Stimulated activated CD4-positive, alpha-beta T cell treated with anti-CD3 and anti-CD28 coated beads, Interleukin-4, amount 100 ng/mL, for 48 hours (primary cell): ENCODE data around the gene GPR152.

Experiments used
- DNase-seq, 2 donors: peaks; one replicate each; pipeline ENCODE4 v3.0.0-alpha.2; 2020; ENCODE audit warnings: low read depth in 2 of 2

GPR152 gene, protein sequence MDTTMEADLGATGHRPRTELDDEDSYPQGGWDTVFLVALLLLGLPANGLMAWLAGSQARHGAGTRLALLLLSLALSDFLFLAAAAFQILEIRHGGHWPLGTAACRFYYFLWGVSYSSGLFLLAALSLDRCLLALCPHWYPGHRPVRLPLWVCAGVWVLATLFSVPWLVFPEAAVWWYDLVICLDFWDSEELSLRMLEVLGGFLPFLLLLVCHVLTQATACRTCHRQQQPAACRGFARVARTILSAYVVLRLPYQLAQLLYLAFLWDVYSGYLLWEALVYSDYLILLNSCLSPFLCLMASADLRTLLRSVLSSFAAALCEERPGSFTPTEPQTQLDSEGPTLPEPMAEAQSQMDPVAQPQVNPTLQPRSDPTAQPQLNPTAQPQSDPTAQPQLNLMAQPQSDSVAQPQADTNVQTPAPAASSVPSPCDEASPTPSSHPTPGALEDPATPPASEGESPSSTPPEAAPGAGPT

GRCh38 chr11:67452141-67452952 lies at the start of gene GPR152:
GPR152 (minus strand) TSS chr11:67452729; CDS start chr11:67452724, 5 bp downstream.
- DNase-seq, result no peak

- DNase-seq, result no peak
These were observed 49.3 kb upstream of the GPR152 start for GRCh38 chr11:67501854-67502253.

GRCh38 chr11:67500831-67501715 lies 48.5 kb upstream of the GPR152 start:
- DNase-seq, result no peak

DNA sequence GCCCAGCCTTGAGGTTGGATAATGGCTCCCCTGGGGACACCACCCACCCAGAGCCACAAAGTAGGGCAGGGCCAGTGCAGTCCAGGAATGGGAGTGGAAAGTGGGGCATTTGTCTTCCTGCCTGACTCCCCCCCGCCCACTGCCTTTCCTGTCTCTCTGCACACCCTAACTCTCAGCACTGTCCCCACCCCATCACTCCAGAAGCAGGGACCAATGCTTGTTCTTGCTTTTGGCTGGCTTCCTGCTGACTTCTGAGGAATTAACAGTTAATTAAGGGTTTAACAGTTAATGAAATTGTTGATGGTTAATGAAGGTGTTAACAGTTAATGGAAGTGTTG lies 47.9 kb upstream of the GPR152 start:
- no peak for DNase-seq

GRCh38 chr11:67499808-67500483 lies 47.4 kb upstream of the GPR152 start:
- DNase-seq, result no peak

DNA sequence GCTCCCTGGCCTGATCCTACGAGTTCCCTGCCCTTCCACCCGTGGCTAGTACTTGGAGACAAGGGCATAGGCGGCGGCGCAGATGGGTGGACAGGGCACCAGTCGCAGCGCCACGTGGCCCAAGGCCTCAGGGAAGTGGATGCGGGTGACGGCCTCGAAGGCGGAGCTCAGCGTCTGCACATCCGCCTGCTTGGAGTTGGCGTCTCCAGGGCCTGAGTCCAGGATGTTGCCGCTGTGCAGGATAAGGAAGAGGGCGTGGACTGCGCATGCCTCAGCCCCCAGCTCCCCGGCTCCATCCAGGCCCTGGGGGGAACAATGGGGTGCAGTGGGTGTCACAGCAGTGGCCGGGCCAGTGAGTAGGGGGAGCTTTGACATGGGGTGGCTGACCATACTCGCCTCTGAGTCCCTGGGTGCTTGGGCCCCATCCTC lies 46.0 kb upstream of the GPR152 start:
- no peak for DNase-seq

DNA sequence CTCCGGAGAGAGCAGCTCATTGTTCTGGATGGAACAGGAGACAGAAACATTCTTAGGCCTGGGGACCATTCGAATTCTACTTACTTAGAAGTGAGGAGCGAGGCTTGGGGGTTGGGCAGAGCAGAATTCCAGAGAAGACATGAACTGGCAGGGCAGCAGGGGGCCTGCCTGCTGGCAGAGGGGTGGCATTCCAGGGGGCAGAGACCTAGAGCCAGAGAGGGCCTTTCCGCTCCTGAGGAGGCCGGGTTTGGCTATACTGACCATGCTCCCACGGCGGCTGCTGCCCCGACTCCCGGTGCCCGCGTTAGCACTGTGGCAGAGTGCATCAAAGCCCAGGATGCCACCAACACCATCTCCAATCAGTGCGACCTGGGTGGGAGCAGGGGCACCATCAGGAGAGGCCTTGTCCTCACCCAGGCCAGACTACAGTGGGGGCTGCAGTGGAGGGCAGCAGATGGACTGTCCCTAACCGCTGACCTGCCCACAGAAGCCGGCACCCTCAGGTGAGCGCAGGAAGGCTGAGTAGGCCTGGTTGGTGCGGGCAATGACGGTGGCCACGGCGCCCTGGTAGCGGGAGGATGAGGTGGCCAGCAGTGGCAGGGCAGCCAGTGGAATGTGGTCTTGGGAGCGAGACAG lies 45.2 kb upstream of the GPR152 start:
- no peak for DNase-seq

GRCh38 chr11:67496113-67496512 lies 43.6 kb upstream of the GPR152 start:
- no peak for DNase-seq

GRCh38 chr11:67495234-67496005 lies 42.9 kb upstream of the GPR152 start:
- DNase-seq, result no peak

DNA sequence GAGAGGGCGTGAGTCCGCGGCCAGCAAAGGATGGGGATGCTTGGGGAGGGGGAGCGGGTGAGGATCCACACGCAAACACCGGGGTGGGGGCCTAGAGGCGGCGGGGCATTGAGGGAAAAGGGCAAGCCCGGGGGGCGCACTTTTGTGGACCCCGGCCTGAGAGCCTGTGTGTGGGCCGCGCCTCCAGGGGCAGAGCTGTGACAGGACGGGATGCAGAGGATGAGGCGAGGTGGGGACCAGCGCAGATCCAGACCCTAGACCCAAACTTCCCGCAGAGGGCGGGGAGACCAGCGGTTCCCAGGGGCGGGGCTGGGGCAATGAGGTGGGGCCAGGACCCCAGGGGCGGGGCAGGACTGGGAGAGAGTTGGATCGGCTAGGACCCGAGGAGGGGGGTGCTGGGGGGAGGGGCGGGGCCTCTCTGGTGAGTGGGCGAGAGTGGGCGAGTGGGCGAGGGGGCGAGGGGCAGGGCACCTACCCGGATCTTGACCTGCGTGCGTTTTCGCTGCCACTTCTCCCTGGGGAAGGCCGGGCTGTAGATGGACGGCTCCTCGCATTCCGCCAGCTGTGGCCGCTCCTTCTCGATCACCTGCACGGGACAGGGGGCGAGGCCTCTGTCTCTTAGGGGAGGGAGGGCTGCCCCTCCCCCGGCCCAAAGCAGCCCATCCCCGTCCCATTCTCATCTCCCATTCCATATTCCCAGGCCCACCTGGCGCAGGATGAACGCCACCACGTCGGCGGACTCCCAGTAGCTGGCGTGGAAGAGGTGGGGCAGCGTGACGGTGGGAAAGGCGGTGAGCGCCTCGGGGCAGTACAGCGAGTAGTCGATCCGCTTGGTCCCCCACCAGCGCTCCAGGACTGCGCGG lies 42.1 kb upstream of the GPR152 start:
- DNase-seq, result no peak

DNA sequence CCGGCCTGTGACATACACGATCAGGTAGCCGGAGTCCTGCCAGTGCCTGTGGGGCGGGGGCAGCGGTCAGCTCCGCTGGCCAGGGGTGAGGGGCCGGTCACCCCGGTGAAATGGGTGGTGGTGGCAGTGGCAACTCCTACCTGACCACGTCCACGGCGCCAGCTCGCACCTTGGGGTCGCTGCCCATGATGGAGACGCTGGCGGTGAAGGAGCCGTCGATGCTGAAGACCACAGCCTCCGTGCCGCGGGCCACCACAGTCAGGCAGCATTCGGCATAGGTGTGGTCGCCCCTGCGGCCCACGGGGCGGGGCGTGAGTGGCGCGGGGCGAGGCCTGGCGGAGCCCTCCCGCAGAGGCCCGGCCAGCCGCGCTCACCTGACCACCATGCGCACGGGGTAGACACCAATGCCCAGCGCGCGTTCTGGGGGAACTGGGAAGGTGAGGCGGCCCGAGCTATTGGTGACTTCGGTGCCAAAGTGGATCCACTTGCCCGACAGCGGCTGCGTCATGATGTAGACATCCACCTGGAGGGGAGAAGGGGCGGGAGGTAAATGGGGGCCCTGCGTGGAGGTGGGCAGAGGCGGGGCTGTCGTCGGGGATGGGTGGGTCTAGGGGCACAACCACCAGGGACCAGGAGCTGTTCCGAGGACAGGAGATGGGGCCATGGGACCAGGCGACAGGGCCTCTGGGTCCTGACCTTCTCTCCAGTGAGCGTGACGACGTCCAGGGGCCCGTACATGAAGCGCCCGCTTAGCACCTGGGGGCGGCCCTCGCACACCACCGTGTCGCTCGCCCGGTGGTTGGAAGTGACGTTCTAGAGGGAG lies 41.2 kb upstream of the GPR152 start:
- no peak for DNase-seq

DNA sequence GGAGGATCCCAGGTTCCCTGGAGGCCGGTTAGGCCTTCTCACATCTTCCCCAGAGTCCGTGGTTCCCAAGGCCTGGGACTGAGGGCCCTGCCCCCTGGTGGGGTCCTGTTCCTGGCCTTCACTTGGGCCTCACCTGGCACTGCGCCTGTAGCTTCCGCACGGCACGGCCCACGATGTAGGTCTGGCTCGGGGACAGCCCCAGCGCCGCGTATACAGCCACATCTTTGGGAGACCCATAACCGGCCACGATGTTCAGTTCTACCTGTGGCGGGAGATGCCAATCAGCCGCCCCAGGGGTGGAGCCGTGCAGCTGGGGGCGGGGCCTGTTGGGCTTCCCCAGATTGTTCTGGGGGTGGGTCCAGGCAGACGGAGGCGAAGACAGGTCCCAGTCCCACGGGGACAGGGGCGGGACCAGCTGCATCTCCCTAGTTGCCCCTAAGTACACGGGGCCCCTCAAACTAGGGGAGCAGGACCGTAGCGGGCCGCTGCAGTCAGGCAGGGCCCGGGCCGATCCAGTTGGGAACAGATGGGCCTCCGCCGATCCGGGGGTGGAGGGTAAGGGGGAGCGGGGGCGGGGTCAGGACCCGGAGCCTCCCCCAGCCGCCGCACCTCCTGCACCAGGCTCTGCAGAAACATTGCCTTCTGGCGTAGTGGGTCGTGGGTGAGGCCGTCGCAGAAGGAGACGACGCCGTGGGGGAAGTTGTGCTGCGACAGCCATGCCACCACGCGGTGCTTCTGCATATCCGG lies 40.4 kb upstream of the GPR152 start:
- DNase-seq, result no peak

DNA sequence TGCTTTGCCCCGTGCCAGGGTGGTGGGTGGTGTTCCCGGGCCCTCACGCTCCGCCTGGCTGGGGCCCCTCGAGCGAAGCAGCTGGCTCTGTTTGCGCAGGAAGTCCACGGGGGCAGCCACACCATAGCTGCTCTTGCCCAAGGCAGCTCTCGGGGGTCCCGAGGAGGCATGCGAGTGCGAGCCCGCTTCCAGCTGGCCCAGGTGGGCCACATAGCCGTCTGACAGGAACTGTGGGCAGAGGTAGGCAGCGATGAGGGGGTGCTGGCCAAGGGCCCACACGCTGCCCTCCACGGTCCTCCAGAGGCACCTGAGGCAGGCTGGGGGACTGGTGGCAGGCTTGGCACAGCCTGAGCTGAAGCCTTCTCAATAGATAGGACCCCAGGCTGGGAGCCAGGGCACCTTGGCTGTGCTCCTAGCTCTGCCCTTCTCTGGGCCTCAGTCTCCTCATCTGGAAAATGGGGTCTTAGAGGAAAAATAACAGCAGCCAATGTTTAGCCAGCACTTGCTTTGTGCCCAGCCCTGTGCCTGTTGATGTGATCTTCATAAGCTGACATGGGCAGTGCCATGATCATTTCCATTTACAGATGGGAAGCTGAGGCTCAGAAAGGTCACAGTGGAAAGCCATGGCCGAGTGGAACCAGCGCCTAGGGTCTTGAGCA lies 39.7 kb upstream of the GPR152 start:
- no peak for DNase-seq

DNA sequence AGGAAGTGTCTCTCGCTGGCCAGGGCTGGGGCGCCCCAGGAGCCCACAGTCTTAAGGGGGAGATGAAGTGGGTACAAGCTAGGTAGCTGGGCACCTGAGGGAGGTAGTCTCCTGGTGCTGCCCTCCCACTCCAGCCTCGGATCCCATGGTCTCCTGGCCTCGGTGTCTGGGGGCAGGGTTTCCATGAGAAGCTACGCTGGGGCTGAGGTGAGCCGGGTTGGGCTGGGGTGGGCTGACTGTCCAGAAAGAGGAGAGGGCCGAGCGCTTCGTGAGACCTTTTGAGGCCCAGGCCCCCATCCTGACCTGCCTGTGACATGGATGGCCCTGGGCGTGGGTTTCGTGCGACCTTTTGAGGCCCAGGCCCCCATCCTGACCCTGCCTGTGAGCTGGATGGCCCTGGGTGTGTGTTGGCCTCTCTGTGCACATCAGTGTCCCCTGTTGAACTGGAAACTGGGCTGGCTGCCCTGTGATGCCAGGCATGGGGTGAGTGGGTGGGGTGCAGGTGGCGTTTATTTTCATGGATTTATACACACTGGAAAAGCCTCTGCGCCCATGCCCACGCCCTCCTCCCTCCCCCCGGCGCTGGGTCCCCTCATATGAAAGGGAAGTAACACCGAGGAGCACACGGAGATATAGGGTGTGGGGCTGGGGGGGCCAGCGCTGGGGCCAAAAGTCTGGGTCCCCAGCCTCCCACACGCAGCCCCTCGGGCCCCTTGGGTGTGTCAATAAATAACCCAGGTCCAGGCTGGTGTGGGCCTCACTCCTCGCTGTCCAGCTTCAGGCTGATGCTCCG lies 38.9 kb upstream of the GPR152 start:
- no peak for DNase-seq

GRCh38 chr11:67490727-67491065 lies 38.2 kb upstream of the GPR152 start:
- DNase-seq, result no peak
